PFSK-1 (cell line): ENCODE measurements around the gene ANKS1B.

Experiments
- FOXP2 ChIP-seq: optimal IDR thresholded peaks from 2 replicates; pipeline ENCODE3; 2011; ENCODE audit warnings: borderline replicate concordance, control low read depth, inconsistent platforms; ENCODE audit not compliant: insufficient read depth; ENCODE audit errors: extremely low read length, extremely low read depth
- POLR2AphosphoS5 ChIP-seq: IDR thresholded peaks from 2 replicates; pipeline ENCODE4 v1.6.1; 2012; ENCODE audit warnings: low read depth, mild to moderate bottlenecking, control low read depth, low read length, moderate library complexity
- REST ChIP-seq, 2 experiments: IDR thresholded peaks; 2 replicates each; pipeline versions ENCODE4 v1.6.1 to v1.8.0; 2011 to 2012; ENCODE audit warnings: low read depth in 2 of 2, low read length in 2 of 2, control low read depth in 1 of 2, inconsistent platforms in 1 of 2, mild to moderate bottlenecking in 1 of 2, moderate library complexity in 1 of 2; ENCODE audit not compliant: insufficient read depth in 1 of 2
- SIN3A ChIP-seq: IDR thresholded peaks from 2 replicates; pipeline ENCODE4 v1.6.1; 2012; ENCODE audit warnings: mild to moderate bottlenecking, low read length, moderate library complexity, borderline replicate concordance; ENCODE audit not compliant: insufficient read depth
- TAF1 ChIP-seq: IDR thresholded peaks from 2 replicates; pipeline ENCODE4 v1.6.1; 2012; ENCODE audit warnings: low read length, control low read depth, borderline replicate concordance; ENCODE audit not compliant: insufficient read depth

The ANKS1B gene

GRCh38 chr12:99133401-99133800 is 851.3 kb downstream of the ANKS1B start:
- TF ChIP-seq TAF1: no peak
- TF ChIP-seq SIN3A: no peak

GRCh38 chr12:99131751-99132199 is 853.0 kb downstream of the ANKS1B start:
- TF ChIP-seq POLR2AphosphoS5: no peak
- no peak for TF ChIP-seq SIN3A
- no peak for TF ChIP-seq TAF1
- no peak for TF ChIP-seq FOXP2
- no peak for TF ChIP-seq REST (IDR thresholded peaks at IDR 0.05; ENCODE audit: insufficient read depth in 1 of 2, low read depth in 2 of 2, low read length in 2 of 2)

- TF ChIP-seq FOXP2: no peak
- no peak for TF ChIP-seq SIN3A
Measured at GRCh38 chr12:99130808-99131553, 853.8 kb downstream of the ANKS1B start.

GRCh38 chr12:99128246-99128802 is 856.4 kb downstream of the ANKS1B start:
- no peak for TF ChIP-seq FOXP2
- no peak for TF ChIP-seq TAF1
- no peak for TF ChIP-seq SIN3A
- TF ChIP-seq POLR2AphosphoS5: no peak
- no peak for TF ChIP-seq REST (IDR thresholded peaks at IDR 0.05; ENCODE audit: insufficient read depth in 1 of 2, low read depth in 2 of 2, low read length in 2 of 2)

- no peak for TF ChIP-seq TAF1
- TF ChIP-seq REST (IDR thresholded peaks at IDR 0.05; ENCODE audit: insufficient read depth in 1 of 2, low read depth in 2 of 2, low read length in 2 of 2): no peak
- no peak for TF ChIP-seq SIN3A
- no peak for TF ChIP-seq POLR2AphosphoS5
- no peak for TF ChIP-seq FOXP2
Measured at GRCh38 chr12:99122959-99123358, 861.8 kb downstream of the ANKS1B start.

- no peak for TF ChIP-seq POLR2AphosphoS5
- TF ChIP-seq REST (IDR thresholded peaks at IDR 0.05; ENCODE audit: insufficient read depth in 1 of 2, low read depth in 2 of 2, low read length in 2 of 2): no peak
- no peak for TF ChIP-seq FOXP2
- TF ChIP-seq SIN3A: no peak
Measured at GRCh38 chr12:99122496-99122895, 862.2 kb downstream of the ANKS1B start.
